ENCODE measurements around the gene DHX34.
"Not testable (repeated sequence)": the region's sequence is repeated elsewhere in the genome, so short reads cannot be mapped to it uniquely, and the experiment has no call there.

Gene DHX34

DNA sequence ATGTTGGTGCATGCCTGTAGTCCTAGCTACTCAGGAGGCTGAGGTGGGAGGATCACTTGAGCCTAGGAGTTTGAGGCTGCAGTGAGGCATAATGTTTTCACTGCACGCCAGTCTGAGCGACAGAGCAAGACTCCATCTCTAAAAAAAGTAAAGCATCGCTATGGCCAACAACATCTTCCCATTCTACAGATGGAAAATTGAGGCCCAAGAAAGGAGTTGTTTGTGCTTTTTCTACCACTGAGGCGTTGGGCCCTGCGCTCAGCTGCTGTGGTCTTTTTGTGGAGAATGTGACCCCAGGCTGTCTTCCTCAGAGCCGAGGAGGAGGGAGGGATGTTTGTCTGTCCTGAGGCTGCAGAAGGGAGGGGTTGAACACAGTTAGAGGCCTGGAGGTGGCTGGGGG, 17.6 kb upstream of the DHX34 start:
- no peak for DNase-seq (ENCODE audit: low spot score)

DNA sequence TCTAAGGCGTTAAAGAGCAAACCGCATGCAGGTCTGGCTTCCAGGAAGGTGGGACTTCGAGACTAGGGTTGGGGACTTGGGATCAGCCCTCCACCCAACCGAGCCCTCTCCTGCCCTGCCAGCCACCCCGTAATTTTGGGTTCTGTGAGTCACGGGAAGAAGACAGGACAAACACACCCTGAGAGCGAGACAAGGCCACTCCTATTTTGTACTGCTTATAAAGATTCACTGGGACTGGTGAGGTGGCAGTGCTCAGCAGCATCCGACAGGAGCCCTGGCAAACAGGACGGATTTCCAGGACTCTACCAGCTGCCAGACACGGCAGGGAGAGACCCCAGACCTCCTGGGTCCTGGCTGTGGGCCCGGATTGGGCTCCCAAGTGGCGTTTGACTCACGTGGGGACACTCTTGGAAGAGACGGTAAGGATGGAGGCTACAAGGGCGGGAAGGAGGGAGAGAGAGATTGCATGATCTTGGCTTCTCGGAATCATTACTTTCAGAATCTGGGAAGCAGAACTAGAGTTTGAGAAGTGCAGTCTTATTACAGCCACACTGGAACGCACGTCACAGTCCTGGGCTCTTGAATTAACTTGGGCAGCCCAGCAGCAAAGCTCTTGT, 17.1 kb upstream of the DHX34 start, which contains the start of gene C5AR2:
C5AR2 (plus strand) TSS at position 245 of the 617 bp plus-strand sequence. CDS start 8,625 bp downstream, outside the sequence.
- DNase-seq (ENCODE audit: low spot score): peak; percentile 37

DNA sequence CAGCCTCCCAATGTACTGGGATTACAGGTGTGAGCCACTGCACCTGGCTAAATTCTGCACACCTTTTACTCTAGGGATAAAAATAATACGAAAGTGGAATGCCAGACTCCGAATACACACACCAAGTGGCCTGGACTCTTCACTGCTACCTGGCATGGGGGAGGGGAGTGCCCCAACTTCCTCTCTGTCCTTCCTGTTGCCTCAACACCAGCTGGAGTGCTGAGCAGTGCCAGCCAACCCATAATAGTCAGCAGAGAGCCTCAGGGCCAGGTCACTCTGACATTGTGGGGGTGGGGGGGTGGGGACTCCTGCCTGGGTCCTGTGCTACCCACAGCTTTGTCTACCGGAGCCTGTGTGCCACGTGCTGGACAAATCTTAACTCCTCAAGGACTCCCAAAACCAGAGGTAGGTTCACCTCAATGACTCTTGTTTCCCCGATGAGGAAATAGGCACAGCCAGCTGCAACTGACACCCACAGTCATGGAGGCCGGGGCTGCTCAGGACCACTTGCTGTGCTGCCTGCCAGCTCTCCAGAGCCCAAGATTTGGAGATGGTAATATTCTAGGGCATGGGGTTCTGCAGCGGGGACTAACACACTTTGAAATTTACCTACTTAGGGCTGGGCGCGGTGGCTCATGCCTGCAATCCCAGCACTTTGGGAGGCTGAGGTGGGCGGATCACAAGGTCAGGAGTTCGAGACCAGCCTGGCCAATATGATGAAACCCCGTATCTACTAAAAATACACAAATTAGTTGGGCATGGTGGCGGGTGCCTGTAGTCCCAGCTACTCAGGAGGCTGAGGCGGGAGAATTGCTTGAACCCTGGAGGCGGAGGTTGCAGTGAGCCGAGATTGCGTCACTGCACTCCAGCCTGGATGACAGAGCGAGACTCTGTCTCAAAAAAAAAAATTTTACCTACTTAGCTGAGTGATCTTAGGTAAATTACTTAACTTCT, 12.1 kb upstream of the DHX34 start:
- DNase-seq (ENCODE audit: low spot score): not testable (repeated sequence)

DNA sequence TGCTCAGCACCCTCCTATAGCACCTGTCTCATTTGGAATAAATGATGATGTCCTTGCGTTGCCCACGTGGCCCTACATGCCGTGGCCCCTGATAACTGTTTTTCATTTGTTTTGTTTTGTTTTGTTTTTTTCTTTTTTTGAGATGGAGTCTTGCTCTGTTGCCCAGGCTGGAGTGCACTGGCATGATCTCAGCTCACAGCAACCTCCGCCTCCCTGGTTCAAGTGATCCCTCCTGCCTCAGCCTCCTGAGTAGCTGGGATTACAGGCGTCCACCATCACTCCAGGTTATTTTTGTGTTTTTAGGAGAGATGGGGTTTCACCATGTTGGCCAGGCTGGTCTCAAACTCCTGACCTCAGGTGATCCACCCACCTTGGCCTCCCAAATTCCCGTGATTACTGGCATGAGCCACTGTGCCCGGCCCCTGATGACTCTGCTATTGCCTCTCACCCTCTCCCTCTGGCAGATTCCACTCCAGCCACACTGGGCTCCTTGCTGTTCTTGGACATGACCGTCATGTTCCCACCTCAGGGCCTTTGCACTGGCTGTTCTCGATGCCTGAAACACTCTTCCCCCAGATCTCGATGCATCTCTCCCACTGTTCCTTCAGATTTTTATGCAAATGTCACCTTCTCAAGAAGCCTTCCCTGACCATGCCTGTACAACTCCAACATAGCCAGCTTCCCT, 9.8 kb upstream of the DHX34 start:
- no peak for DNase-seq (ENCODE audit: low spot score)

DNA sequence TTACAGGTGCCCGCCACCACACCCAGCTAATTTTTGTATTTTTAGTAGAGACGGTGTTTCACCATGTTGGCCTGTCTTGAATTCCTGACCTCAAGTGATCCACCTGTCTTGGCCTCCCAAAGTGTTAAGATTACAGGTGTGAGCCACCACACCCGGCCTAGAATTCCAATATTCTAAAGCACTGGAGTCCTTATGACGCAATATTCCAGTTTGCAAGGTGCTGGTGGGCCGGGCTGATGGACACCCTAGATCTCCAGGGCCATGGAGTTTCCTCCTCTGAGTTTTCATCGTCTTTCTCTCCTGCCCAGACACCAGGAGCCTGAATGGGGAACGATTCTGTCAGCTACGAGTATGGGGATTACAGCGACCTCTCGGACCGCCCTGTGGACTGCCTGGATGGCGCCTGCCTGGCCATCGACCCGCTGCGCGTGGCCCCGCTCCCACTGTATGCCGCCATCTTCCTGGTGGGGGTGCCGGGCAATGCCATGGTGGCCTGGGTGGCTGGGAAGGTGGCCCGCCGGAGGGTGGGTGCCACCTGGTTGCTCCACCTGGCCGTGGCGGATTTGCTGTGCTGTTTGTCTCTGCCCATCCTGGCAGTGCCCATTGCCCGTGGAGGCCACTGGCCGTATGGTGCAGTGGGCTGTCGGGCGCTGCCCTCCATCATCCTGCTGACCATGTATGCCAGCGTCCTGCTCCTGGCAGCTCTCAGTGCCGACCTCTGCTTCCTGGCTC, 8.5 kb upstream of the DHX34 start:
- no peak for DNase-seq (ENCODE audit: low spot score)

DNA sequence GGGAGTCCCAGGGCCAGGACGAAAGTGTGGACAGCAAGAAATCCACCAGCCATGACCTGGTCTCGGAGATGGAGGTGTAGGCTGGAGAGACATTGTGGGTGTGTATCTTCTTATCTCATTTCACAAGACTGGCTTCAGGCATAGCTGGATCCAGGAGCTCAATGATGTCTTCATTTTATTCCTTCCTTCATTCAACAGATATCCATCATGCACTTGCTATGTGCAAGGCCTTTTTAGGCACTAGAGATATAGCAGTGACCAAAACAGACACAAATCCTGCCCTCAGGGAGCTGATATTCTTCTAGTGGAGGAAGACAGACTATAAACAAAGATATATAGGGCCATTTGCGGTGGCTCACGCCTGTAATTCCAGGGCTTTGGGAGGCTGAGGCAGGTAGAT, 7.4 kb upstream of the DHX34 start:
- DNase-seq (ENCODE audit: low spot score): no peak

DNA sequence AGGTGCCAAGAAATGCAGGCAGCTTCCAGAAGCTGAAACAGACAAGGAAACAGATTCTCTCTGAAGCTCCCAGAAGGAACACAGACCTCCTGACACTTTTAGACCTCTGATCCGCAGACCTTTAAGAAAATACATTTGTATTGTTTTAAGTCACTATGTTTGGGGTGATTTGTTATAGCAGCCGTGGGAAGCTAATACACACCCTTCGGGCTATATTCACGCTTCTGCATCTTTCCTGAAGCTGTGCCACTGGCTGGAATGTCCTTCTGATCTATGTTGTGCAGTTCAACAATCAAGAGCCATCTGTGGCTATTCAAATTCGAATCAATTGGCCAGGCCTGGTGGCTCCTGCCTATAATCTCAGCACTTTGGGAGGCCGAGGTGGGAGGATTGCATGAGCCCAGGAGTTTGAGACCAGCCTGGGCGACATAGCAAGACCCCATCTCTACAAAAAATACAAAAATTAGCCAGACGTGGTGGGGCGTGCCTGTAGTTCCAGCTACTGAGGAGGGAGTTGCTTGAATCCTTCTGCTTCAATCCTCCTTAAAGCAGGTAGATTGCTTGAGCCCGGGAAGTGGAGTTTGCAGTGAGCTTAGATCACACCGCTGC, 5.8 kb upstream of the DHX34 start:
- no peak for DNase-seq (ENCODE audit: low spot score)

DNA sequence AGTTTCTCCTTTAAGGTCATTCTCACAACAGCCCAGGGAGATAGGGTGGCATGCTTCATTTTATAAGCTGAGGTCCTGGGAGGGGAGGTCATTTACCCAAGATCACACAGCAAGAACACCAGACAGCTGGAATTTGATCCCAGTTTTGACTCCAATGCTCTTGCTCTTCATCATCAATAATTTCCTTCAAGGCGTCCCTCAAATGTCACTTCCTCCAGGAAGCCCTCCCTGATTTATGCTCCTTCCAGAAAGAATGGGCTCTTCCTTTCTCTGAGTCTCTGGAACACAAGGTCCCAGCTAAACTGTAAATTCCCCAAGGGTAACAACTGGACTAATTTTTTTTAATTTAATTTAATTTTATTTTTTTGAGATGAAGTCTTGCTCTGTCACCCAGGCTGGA, 4.7 kb upstream of the DHX34 start:
- no peak for DNase-seq (ENCODE audit: low spot score)

DNA sequence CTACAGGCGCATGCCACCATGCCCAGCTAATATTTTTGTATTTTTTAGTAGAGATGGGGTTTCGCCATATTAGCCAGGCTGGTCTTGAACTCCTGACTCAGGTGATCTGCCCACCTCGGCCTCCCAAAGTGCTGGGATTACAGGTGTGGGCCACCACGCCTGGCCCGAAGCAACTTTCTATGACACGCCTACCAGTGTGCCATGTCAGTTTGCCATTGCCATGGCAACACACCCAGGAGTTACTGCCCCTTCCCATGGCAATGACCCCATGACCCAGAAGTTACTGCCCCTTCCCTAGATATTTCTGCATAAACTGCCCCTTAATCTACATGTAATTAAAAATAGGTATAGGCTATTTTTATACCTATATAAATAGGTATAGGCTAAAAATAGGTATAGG, 3.1 kb upstream of the DHX34 start:
- not testable (repeated sequence) for DNase-seq (ENCODE audit: low spot score)

DNA sequence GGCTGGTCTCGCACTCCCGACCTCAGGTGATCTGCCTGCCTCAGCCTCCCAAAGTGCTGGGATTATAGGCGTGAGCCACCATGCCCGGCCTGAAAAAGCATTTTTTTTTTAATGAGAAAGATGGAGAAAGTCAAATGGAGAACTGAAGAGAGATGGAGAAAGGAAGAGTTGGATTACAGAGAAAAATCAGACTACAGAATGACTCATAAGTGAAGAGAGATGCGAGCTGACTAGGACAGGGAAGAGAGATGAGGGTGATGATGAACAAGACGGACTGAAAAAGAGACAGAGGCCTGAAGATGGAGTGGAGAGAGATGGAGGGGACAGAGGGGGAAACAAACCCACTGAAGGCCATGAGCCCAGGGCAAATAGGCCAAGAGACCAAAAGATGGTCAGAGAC, 1.5 kb downstream of the DHX34 start:
- DNase-seq (ENCODE audit: low spot score): no peak

DNA sequence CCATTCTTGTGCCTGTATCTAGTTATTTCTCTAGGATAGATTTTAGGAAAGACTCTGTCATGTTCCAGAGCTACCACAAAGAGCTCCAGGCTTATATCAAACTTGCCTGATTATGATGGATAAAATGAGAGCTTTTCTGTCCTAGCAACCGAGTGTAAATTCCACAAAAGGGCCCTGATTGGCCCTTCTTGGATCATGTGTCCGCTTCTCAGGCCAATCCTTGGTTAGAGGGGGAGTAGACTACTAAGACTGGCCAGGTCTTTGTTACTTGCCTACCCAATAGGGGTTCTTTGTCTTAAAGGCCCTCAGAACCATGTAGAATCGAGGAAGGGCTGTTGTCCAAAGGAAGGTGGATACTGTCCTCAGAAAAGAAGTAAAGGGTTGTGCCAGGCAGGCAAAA, 2.4 kb downstream of the DHX34 start:
- peak; percentile 55 for DNase-seq (ENCODE audit: low spot score)

DNA sequence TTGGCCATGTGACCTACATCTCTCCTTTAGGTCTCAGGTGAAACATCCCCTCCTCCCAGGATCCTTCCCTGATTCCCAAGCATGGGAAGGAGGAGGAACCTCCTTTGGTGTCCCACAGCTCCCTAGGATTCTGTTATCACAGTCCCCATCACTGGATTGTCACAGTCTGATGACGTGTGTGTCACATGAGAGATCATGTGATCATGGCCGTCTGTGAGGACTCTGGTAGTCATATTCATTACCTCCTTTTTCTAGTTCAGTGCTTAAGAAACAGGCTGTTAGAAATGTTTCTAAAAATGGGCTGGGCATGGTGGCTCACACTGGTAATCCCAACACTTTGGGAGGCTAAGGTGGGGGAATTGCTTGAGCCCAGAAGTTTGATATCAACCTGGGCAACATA, 3.0 kb downstream of the DHX34 start:
- DNase-seq (ENCODE audit: low spot score): no peak

DNA sequence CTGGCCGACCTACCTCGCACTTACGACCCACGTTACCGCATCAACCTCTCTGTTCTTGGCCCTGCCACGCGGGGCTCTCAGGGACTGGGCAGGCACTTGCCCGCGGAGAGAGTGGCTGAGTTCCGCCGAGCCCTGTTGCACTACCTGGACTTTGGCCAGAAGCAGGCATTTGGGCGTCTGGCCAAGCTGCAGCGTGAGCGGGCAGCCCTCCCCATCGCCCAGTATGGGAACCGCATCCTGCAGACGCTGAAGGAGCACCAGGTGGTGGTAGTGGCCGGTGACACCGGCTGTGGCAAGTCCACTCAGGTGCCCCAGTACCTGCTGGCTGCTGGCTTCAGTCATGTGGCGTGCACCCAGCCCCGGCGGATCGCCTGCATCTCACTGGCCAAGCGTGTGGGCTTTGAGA, 4.2 kb downstream of the DHX34 start:
- no peak for DNase-seq (ENCODE audit: low spot score)

DNA sequence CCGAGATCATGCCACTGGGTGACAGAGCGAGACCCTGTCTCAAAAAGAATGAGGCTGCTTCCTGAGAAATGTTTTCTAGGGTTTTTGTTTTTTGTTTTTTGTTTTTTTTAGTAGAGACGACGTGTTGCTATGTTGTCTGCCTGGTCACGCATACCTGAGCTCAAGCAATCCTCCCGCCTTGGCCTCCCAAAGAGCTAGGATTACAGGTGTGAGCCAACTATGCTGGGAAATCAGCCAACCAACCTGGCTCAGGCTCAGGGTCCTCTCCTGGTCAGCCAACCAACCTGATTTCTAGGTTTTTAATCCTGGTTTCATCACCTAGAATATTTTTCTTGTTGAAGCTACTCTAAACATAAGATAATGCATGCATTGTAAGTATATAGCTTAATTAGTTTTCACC, 7.8 kb downstream of the DHX34 start:
- no peak for DNase-seq (ENCODE audit: low spot score)

DNA sequence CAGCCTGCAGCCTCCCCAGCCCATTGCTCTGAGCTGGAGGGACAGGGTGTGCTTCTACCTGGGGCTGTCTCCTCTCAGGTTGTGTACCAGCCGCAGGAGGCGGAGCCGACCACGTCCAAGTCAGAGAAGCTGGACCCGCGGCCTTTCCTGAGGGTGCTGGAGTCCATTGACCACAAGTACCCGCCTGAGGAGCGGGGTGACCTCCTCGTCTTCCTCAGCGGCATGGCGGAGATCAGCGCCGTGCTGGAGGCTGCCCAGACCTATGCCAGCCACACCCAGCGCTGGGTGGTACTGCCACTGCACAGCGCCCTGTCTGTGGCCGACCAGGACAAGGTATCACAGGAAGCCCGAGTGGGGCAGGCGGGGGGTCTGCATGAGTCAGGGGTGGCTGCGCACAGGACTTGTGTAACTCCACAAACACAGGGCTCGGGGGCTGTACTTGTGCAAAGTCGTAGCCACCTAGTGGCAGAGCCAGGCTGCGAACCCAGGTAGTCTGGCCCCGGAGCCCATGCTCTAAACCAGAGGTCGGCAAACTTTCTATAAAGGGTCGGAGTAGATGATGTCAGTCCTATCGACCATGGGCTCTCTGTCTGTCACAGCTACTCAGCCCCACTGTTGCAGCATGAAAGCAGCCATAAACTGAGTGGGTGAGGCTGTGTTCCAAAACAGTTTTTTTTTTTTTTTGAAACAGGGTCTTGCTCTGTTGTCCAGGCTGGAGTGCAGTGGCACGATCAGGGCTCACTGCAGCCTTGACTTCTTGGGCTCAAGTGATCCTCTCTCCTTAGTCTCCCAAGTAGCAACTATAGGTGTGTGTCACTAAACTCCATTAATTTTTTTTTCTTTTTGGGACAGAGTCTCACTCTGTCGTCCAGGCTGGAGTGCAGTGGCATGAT, 8.9 kb downstream of the DHX34 start:
- no peak for DNase-seq (ENCODE audit: low spot score)

DNA sequence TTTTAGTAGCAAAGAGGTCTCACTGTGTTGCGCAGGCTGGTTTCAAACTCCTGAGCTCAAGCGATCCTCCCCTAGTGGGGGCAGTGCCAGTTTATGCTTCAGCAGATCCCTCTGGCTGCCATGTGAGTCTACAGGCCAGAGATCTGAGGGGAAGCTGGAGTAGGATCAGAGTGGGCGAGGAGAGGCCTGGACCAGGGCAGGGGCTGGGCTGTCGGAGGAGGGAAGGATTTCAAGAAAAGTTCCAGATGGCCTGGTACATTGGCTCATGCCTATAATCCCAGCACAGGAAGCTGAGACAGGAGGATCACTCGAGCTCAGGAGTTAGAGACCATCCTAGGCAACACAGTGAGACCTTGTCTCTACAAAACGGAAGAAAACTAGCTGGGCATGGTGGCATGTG, 9.8 kb downstream of the DHX34 start:
- DNase-seq (ENCODE audit: low spot score): no peak

DNA sequence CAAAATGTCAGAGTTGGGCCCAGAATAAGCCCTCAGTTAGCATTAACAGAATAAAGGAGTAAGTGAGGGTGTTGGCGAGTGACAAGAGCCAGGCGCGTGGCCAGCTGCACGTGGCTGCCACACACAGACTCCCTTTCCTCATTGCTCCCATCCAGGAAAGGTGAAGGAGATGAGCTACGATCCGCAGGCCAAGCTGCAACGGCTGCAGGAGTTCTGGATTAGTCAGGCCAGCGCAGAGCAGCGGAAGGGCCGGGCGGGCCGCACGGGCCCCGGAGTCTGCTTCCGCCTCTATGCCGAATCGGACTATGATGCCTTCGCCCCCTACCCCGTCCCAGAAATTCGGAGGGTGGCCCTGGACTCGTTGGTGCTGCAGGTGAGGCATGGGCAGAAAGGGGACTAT, 13.2 kb downstream of the DHX34 start:
- DNase-seq (ENCODE audit: low spot score): no peak

DNA sequence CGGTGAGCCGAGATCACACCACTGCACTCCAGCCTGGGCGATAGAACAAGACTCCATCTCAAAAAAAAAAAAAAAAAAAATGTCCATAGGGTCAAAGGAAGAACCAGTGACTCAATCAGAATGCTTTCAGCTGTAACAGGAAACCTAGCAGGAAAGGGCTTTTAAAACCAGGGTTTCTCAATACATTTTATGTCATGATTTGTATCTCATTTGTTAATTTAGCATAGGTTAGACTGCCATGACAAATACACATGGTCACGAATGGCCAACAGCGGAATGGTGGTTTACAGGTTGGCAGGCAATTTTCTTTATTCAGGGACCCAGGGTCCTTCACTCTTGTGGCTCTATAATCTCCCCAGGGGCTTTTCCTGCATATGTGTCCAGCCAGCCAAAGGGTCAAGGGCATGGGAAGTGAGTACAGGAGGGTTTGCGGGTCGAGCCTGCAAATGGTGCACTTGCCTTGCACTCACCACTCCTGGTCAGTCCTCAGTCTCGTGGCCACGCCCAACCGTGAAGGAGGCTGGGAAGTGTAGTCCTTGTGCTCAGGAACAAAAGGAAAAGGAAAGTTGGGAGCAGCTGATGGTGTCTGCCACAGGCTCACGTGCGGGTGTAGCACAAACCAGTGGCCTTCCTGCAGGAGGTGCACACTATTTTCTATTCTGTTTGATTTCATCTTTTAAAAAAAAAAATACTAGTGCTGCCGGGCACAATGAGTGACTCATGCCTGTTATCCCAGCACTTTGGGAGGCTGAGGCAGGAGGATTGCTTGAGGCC, 14.8 kb downstream of the DHX34 start:
- no peak for DNase-seq (ENCODE audit: low spot score)

DNA sequence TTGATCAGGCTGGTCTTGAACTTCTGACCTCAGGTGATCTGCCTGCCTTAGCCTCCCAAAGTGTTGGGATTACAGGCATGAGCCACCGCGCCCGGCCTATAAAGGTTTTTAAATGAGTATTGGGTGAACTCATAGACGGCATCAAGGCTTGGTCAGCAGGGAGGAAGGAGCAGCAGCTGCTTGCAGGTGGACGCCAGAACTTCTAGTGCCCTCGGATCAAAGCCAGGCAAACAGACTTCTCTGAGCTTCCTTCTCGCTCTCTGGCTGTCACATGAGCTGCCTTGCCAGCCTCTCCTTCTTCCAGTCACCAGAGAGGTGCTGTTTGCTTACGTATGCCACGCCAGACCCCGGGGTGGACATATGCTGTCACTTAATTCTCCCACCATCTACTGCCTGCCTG, 16.3 kb downstream of the DHX34 start:
- DNase-seq (ENCODE audit: low spot score): not testable (repeated sequence)

DNA sequence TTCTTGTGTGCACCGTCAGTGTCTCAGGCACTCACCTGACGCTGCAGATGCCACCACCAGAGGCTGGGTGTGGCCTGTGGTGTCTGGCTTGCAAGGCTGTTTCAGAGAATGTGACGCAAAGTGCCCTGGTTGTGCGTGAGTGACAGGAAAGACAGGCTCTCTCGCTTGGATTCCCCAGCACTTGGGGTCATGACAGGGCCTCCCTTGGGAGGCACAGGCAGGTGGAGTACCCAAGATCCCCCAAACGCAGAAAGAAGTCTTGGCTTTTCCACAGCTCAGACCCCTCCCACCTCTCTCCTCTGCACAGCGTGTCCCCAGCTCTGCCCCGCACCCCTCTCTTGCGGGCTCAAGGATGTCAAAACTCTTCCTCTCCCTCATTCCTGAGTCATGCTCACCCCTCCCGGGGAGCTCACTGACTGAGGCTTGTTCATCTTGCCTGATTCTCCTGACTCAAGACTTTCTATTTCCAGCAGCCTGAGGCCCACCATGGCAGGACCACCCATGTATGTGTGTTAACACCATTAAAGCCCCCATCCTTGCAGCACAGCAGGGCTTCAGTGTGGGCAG, 21.0 kb downstream of the DHX34 start:
- peak; percentile 84 for DNase-seq (ENCODE audit: low spot score)
